ENCODE results near the gene CLHC1.
"Not testable (repeated sequence)": the region's sequence is repeated elsewhere in the genome, so short reads cannot be mapped to it uniquely, and the experiment has no call there.

Gene CLHC1

GRCh38 chr2:55152475-55153412 is 79.3 kb downstream of the CLHC1 start:
- DNase-seq = no peak

GRCh38 chr2:55151733-55152433 is 80.2 kb downstream of the CLHC1 start:
- DNase-seq = no peak

DNA sequence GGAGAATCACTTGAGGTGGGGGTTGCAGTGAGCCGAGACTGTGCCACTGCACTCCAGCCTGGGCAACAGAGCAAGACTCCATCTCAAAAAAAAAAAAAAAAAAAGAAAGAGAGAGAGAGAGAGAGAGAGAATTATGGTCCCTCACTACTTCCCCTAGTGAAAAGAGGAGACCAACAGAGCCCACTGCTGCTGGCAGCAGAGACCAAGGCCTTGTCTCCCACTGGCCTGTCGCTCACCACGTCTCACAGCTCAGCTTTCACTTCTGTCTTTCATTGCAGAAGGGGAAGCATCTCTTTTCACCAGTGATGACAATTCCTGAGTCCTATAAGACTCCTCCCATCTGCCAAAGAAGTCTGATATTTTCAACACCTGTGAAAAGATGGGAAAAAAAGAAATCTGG is 81.3 kb downstream of the CLHC1 start:
- DNase-seq = no peak

GRCh38 chr2:55148269-55148668 is 83.8 kb downstream of the CLHC1 start:
- no peak for DNase-seq

GRCh38 chr2:55147531-55147930 is 84.6 kb downstream of the CLHC1 start:
- no peak for DNase-seq

DNA sequence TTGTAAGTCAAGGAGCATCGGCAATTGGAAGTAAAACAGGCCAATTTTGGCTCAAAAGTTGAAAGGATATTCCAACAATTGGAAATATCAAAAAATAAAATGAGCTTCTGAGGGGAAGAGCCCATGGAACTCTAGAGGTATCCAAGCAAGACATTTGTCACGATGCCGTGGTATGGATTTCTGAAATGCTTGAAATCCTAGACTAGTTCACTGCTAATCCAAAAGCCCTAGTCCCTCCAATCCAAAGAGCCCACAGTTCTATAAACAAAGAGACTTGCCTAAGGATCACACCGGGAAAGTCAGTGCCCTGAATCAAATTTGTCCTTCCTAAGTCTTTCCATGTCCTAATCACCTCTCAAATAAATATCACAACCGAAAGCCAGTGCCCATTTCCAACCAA is 85.1 kb downstream of the CLHC1 start:
- no peak for DNase-seq

DNA sequence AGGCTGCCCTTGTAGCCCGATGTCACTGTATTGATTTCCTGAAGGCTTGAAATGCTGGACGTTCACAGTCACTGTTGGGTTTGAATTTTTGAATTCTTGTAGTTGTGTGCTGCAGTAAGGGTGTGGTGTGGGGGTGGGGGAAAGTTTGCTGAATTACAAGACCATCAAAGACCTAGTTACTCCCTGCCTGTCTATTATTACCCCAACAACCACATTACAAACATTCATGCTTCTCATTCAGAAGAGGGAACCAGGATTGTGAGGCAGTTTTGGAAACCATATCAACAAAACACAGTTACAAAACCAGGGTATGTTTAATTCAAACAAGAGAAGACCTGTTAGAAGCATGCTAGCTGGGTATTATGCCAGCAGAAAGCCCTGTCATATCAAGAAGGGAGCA is 85.8 kb downstream of the CLHC1 start:
- DNase-seq = no peak

GRCh38 chr2:55144922-55145820 is 86.9 kb downstream of the CLHC1 start:
- DNase-seq = no peak

DNA sequence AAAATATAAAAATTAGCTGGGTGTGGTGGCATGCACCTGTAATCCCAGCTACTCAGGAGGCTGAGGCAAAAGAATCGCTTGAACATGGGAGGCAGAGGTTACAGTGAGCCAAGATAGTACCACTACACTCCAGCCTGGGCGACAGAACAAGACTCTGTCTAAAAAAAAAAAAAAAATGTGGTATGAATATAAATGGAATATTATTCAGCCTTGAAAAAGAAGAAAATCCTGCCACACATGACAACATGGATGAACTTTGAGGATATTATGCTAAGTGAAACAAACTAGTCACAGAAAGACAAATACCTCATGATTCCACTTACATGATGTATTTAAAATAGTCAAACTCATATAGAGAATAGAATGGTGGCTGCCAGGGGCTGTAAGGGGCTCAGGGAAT is 88.4 kb downstream of the CLHC1 start:
- DNase-seq = not testable (repeated sequence)

- no peak for DNase-seq
Measured at GRCh38 chr2:55142518-55142917, 89.6 kb downstream of the CLHC1 start.

DNA sequence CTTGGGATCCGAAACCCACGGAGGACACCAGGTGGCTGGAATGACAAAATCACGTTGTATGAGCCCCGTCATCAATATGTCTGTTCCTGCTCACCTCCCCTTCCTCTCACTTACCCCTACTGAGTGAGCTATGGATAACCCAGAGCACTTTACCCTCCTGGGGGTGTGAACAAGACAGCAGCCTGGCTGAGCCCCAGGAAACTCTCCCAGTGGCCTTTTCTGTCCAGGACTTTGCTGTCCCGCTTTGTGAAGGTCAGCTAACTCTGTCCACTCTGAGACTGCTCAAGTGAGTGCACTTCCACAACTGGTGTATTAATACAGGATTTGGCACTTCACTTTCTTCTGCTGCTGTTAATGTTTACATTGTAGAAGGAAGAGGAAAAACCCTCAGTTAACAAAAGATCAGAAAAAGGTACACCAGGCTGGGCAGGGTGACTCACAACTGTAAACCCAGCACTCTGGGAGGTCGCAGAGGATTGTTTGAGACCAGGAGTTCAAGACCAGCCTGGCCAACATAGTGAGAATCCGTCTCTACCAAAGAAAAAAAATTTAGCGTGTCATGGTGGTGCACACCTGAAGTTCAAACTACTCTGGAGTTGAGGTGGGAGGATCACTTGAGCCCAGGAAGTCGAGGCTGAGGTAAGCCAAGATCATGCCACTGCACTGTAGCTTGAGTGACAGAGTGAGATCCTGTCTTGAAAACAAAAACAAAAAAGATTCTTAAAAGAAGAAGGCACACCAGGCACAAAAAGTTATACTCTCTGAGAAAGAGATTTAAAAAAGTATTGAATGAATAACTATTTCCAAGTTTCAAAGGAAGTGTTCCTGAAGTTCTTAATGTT is 90.3 kb downstream of the CLHC1 start:
- DNase-seq = no peak

DNA sequence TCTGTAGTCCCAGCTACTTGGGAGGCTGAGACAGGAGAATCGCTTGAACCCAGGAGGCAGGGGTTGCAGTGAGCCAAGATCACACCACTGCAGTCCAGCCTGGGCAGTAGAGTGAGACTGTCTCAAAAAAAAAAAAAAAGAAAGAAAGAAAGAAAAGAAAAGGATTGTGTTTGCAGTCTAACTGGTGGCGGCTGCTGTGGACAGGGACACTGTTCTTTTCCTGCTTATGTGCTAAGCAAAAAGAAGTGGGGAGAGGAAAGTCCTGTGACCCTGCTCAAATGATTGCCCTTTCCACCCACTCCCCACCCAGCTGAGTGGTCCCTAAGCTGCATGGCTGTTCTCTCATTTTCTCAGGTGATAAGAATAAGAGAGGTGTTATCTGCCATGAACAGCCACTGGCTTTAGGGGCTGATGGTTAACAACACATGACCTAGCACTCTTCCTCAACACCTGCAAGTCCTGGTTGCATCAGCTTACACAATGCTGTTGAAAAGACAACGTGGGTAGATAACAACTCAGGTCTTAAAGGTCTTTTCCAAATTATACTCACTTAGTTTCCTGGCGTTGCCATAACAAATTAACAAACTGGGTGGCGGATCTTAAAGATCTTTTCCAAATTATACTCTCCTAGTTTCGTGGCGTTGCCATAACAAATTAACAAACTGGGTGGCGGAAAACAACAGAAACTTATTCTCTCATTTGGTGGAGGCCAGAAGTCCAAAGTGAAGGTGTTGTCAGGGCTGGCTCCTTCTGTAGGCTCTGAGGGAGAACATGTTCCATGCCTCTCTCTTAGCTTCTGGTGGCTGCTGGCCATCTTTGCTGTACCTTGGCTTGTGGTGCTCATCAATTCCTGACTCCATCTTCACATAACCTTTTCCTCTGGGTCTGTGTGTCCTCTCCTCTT is 91.5 kb downstream of the CLHC1 start:
- DNase-seq = peak; percentile 95

GRCh38 chr2:55139305-55139704 is 92.8 kb downstream of the CLHC1 start:
- no peak for DNase-seq

GRCh38 chr2:55138882-55139229 is 93.2 kb downstream of the CLHC1 start:
- no peak for DNase-seq

- DNase-seq = no peak
Measured at GRCh38 chr2:55138014-55138881, 93.8 kb downstream of the CLHC1 start.

DNA sequence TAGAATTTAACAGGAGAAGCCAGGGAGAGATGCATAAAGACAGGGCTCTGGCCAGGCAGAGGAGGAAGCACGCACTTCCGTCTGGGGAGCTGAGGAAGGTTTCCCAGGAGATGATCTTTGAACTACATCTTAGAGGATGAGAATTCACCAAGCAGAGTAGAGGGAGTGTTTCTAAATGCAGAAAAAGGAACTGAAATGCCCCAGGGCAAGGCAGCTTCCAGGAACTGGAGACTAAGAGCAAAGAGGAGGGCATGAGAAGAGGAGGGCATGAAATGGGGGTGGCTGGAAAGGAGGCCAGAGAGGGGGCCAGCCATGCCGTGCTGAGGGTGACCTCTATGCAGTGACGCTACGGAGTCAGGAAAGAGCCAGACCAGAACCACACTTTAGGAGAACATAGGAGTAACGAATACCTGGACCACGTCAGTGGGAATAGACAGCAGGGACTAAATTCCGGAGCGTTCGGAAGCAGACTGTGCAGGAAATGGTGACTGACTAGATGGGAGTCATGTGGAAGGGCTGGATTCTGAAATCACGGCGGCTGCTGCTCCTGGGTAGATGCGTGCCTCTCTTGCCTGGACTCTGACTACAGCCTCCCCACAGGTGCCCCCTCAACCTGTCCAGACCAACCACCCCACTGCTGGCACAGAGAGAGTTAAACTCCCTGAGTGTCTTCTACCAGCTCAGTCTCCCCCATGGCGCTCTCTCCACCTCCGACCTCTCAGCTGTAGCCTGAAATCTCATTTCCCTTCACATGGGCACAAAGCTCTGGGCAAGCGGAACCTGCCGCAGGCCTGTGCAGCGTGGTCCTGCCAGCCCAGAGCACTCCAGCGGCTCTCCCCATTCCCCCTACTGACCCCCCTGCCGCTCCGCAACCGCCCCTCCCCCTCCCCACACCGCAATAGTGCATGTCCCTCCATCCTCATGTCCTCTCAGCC is 94.8 kb downstream of the CLHC1 start:
- DNase-seq = no peak

DNA sequence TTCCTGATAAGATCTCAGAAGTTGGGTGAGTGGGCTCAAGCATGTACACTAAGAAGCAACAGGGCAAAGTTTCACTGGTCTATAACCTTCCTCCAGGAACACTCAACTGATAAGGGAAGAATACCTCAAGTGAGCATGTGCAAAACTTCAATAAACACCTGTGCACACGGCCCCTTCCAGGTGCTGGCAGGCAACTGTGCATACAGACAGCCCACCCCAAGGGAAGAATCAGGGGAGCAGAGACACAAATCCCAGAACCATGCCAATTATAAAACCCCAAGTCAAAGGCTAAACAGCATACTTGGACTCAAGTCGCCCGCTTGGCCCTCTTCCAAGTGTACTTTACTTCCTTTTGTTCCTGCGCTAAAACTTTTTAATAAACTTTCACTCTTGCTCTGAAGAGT is 96.0 kb downstream of the CLHC1 start:
- no peak for DNase-seq

GRCh38 chr2:55135491-55135890 is 96.6 kb downstream of the CLHC1 start:
- no peak for DNase-seq

- no peak for DNase-seq
Measured at GRCh38 chr2:55134316-55134706, 97.8 kb downstream of the CLHC1 start.
